HepG2 (cell line): ENCODE results near the gene CEP131. TPM values are rescaled to one million over a fixed set of nuclear protein-coding genes. Genes with fewer than 3 reads are reported as not detected.

Source experiments
- ATF7-NPFF ChIP-seq: sonication (generic); formaldehyde crosslinking; IDR thresholded peaks from 2 replicates; pipeline ENCODE4 v1.8.1; 2023; ENCODE audit warnings: mild to moderate bottlenecking, low read depth, missing genetic modification reagents, moderate library complexity
- BRD4 ChIP-seq: sonication (generic); formaldehyde crosslinking; IDR thresholded peaks from 2 replicates; pipeline ENCODE4 v1.4.0; 2020; ENCODE audit warnings: missing genetic modification reagents
- MED1 ChIP-seq: sonication (generic); formaldehyde crosslinking; IDR thresholded peaks from 2 replicates; pipeline ENCODE4 v1.4.0; 2020; ENCODE audit warnings: missing genetic modification reagents
- NR2C2 ChIP-seq: sonication (generic); formaldehyde crosslinking; IDR thresholded peaks from 2 replicates; pipeline ENCODE4 v1.4.0; 2020; ENCODE audit warnings: missing genetic modification reagents, mild to moderate bottlenecking, moderate library complexity, borderline replicate concordance
- NR2F2 ChIP-seq: IDR thresholded peaks from 2 replicates; pipeline ENCODE4 v1.6.1; 2012; ENCODE audit warnings: low read depth, inconsistent platforms, borderline replicate concordance
- PAF1 ChIP-seq: IDR thresholded peaks from 2 replicates; pipeline ENCODE4 v1.6.1; 2016; ENCODE audit warnings: missing genetic modification reagents, missing compliant biosample characterization
- POGK ChIP-seq: sonication (generic); formaldehyde crosslinking; conservative IDR thresholded peaks from 2 replicates; pipeline ENCODE4 v1.8.0; 2022; ENCODE audit warnings: mild to moderate bottlenecking, moderate library complexity, missing genetic modification reagents
- RBM22 ChIP-seq: fragments of 200-400 bp; formaldehyde crosslinking; optimal IDR thresholded peaks from 2 replicates; pipeline ENCODE3; 2017; ENCODE audit warnings: mild to moderate bottlenecking, low read length, moderate library complexity
- SP2 ChIP-seq: sonication (generic); formaldehyde crosslinking; IDR thresholded peaks from 2 replicates; pipeline ENCODE4 v1.5.1; 2020; ENCODE audit warnings: mild to moderate bottlenecking, missing genetic modification reagents
- STAT5B ChIP-seq: sonication (generic); formaldehyde crosslinking; IDR thresholded peaks from 2 replicates; pipeline ENCODE4 v1.4.0; 2020; ENCODE audit warnings: missing genetic modification reagents
- THRA ChIP-seq: sonication (generic); formaldehyde crosslinking; IDR thresholded peaks from 2 replicates; pipeline ENCODE4 v1.4.0; 2020; ENCODE audit warnings: missing genetic modification reagents, borderline replicate concordance
- ZNF432 ChIP-seq: sonication (generic); formaldehyde crosslinking; IDR thresholded peaks from 2 replicates; pipeline ENCODE4 v1.5.0; 2020; ENCODE audit warnings: missing genetic modification reagents, mild to moderate bottlenecking, borderline replicate concordance
- ZNF776 ChIP-seq: sonication (generic); formaldehyde crosslinking; IDR thresholded peaks from 2 replicates; pipeline ENCODE4 v1.4.0; 2020; ENCODE audit warnings: mild to moderate bottlenecking, missing genetic modification reagents
- polyA plus RNA-seq, 8 experiments: library from polyadenylated mRNA; depleted of rRNA in 3 of 8; stranded (reverse) in 7 of 8; unstranded in 1 of 8; fragments of >200 nt; fragmentation: Illumina TruSeq in 4 of 8; extraction: Trizol in 4 of 8; gene quantifications; 2 replicates each; pipeline versions ENCODE4 v1.2.1 to v1.2.3, GENCODE V29; 2011 to 2016; ENCODE audit warnings: low read depth in 4 of 8, missing spikeins in 1 of 8, mixed read lengths in 1 of 8; ENCODE audit not compliant: insufficient read depth in 1 of 8
- total RNA-seq, 5 experiments: library from RNA; depleted of rRNA; stranded (reverse); fragments of >200 nt; fragmentation: Illumina TruSeq; extraction: Trizol; gene quantifications; 2 replicates each; pipeline ENCODE4 v1.2.3, GENCODE V29; 2016; ENCODE audit warnings: low read depth in 1 of 5
- TF ChIP-seq, protein P1 (sequence below): IDR thresholded peaks from 2 replicates; pipeline ENCODE4 v1.6.1; 2016; ENCODE audit warnings: control low read depth
- TF ChIP-seq, protein P2 (sequence below): IDR thresholded peaks from 2 replicates; pipeline ENCODE4 v1.6.1; 2016; ENCODE audit warnings: missing compliant biosample characterization, missing genetic modification reagents, borderline replicate concordance
- TF ChIP-seq, protein P3 (sequence below): sonication (generic); formaldehyde crosslinking; IDR thresholded peaks from 2 replicates; pipeline ENCODE4 v1.5.1; 2020; ENCODE audit warnings: mild to moderate bottlenecking, missing genetic modification reagents, moderate library complexity
- TF ChIP-seq, protein P4 (sequence below): sonication (generic); formaldehyde crosslinking; IDR thresholded peaks from 2 replicates; pipeline ENCODE4 v1.4.0; 2020; ENCODE audit warnings: missing genetic modification reagents, borderline replicate concordance

The CEP131 gene
- total and polyA plus RNA-seq, 2 of the 13 experiments (the other 11 are each of a cell fraction or from before 2014, with no cell fraction given) = 5.0 to 16.8 TPM

GRCh38 chr17:81238815-81239713 lies 16.3 kb upstream of the CEP131 start, which contains the start of the genes NDUFAF8 and TEPSIN (continued):
- TF ChIP-seq THRA (CRISPR knock-in tag) (no peak), ZNF432 (no peak), NR2C2 (peak; percentile 97), STAT5B (CRISPR knock-in tag) (no peak), NR2F2 (0 out of 2 replicates have a peak, but pooled peaks have one; percentile 13), PAF1 (CRISPR knock-in tag) (no peak), ATF7-NPFF (peak; percentile 23; the same call in 1 of the 2 replicates), ZNF776 (CRISPR knock-in tag) (peak; percentile 67; the same call in 1 of the 2 replicates), POGK (CRISPR knock-in tag) (peak; percentile 40; the same call in 1 of the 2 replicates), SP2 (CRISPR knock-in tag) (peak; percentile 98), RBM22 (peak; percentile 40), MED1 (peak; percentile 47; the same call in 1 of the 2 replicates), BRD4 (CRISPR knock-in tag) (peak; percentile 41)
- TF ChIP-seq, protein P1, sequence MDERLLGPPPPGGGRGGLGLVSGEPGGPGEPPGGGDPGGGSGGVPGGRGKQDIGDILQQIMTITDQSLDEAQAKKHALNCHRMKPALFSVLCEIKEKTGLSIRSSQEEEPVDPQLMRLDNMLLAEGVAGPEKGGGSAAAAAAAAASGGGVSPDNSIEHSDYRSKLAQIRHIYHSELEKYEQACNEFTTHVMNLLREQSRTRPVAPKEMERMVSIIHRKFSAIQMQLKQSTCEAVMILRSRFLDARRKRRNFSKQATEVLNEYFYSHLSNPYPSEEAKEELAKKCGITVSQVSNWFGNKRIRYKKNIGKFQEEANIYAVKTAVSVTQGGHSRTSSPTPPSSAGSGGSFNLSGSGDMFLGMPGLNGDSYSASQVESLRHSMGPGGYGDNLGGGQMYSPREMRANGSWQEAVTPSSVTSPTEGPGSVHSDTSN (CRISPR knock-in tag) = peak; percentile 95
- TF ChIP-seq, protein P2, sequence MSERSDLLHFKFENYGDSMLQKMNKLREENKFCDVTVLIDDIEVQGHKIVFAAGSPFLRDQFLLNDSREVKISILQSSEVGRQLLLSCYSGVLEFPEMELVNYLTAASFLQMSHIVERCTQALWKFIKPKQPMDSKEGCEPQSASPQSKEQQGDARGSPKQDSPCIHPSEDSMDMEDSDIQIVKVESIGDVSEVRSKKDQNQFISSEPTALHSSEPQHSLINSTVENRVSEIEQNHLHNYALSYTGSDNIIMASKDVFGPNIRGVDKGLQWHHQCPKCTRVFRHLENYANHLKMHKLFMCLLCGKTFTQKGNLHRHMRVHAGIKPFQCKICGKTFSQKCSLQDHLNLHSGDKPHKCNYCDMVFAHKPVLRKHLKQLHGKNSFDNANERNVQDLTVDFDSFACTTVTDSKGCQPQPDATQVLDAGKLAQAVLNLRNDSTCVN (CRISPR knock-in tag) = no peak
- TF ChIP-seq, protein P3, sequence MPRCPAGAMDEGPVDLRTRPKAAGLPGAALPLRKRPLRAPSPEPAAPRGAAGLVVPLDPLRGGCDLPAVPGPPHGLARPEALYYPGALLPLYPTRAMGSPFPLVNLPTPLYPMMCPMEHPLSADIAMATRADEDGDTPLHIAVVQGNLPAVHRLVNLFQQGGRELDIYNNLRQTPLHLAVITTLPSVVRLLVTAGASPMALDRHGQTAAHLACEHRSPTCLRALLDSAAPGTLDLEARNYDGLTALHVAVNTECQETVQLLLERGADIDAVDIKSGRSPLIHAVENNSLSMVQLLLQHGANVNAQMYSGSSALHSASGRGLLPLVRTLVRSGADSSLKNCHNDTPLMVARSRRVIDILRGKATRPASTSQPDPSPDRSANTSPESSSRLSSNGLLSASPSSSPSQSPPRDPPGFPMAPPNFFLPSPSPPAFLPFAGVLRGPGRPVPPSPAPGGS (CRISPR knock-in tag) = peak; percentile 81; the same call in 1 of the 2 replicates
- TF ChIP-seq, protein P4, sequence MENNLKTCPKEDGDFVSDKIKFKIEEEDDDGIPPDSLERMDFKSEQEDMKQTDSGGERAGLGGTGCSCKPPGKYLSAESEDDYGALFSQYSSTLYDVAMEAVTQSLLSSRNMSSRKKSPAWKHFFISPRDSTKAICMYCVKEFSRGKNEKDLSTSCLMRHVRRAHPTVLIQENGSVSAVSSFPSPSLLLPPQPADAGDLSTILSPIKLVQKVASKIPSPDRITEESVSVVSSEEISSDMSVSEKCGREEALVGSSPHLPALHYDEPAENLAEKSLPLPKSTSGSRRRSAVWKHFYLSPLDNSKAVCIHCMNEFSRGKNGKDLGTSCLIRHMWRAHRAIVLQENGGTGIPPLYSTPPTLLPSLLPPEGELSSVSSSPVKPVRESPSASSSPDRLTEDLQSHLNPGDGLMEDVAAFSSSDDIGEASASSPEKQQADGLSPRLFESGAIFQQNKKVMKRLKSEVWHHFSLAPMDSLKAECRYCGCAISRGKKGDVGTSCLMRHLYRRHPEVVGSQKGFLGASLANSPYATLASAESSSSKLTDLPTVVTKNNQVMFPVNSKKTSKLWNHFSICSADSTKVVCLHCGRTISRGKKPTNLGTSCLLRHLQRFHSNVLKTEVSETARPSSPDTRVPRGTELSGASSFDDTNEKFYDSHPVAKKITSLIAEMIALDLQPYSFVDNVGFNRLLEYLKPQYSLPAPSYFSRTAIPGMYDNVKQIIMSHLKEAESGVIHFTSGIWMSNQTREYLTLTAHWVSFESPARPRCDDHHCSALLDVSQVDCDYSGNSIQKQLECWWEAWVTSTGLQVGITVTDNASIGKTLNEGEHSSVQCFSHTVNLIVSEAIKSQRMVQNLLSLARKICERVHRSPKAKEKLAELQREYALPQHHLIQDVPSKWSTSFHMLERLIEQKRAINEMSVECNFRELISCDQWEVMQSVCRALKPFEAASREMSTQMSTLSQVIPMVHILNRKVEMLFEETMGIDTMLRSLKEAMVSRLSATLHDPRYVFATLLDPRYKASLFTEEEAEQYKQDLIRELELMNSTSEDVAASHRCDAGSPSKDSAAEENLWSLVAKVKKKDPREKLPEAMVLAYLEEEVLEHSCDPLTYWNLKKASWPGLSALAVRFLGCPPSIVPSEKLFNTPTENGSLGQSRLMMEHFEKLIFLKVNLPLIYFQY (CRISPR knock-in tag) = peak; percentile 65
